Urinary bladder (tissue), 4 donors: ENCODE data around the gene TXNDC17. TPM values are rescaled to one million over a fixed set of nuclear protein-coding genes. Genes with fewer than 3 reads are reported as not detected.
"Not testable (repeated sequence)": the region's sequence is repeated elsewhere in the genome, so short reads cannot be mapped to it uniquely, and the experiment has no call there.

Experiments used
- DNase-seq: peaks from one replicate; pipeline ENCODE4 v3.0.0-alpha.2; 2015; ENCODE audit errors: extremely low spot score
- H3K27ac ChIP-seq: one replicate; pipeline ENCODE4 v1.5.1; 2013; ENCODE audit warnings: low read depth, mild to moderate bottlenecking, moderate library complexity
- H3K36me3 ChIP-seq: one replicate; pipeline ENCODE4 v1.6.1; 2013; ENCODE audit warnings: mild to moderate bottlenecking, moderate library complexity; ENCODE audit not compliant: insufficient read depth
- H3K4me1 ChIP-seq: one replicate; pipeline ENCODE4 v1.6.1; 2013; ENCODE audit warnings: mild to moderate bottlenecking, moderate library complexity; ENCODE audit not compliant: insufficient read depth
- H3K4me3 ChIP-seq: one replicate; pipeline ENCODE4 v1.5.1; 2013; ENCODE audit warnings: low read depth, low read length
- WGBS: extraction: QIAGEN DNeasy Blood & Tissue Kit; methylation state at CpG from one replicate; pipeline ENCODE4 v1.1.7; 2013; 5-methylcytosine and 5-hydroxymethylcytosine counted together
- polyA plus RNA-seq: library from polyadenylated mRNA; stranded (reverse); fragments of 200-250 nt; gene quantifications from one replicate; pipeline ENCODE4 v1.2.3, GENCODE V29; 2013
- total RNA-seq: library from RNA; depleted of rRNA; stranded (reverse); fragments of >200 nt; gene quantifications from one replicate; pipeline ENCODE4 v1.2.3, GENCODE V29; 2014
- donor health status: healthy with polysubstance abuse.
- donor health status: healthy.

The TXNDC17 gene
- total and polyA plus RNA-seq, 2 donors: 34.0 to 164 TPM

GRCh38 chr17:6660805-6661463 lies 20.1 kb downstream of the TXNDC17 start:
- Histone ChIP-seq H3K4me3 (no peak overlapping the region), H3K4me1 (no peaks in the 10 kb centered on the region), H3K27ac (no peak overlapping the region), H3K36me3 (no peaks in the 10 kb centered on the region)
- WGBS: 43% methylated on average over 11 of the region's 11 CpGs
- no peak for DNase-seq

- Histone ChIP-seq H3K4me1 (no peaks in the 10 kb centered on the region), H3K4me3 (no peak overlapping the region), H3K27ac (no peak overlapping the region), H3K36me3 (no peaks in the 10 kb centered on the region)
- DNase-seq: no peak
- 69% methylated on average over 2 of the region's 2 CpGs for whole genome bisulfite sequencing
Observed at GRCh38 chr17:6661464-6661848, 20.6 kb downstream of the TXNDC17 start.

- 93% methylated on average over 14 of the region's 14 CpGs for WGBS
- not testable (repeated sequence) for H3K27ac ChIP-seq, H3K36me3 ChIP-seq, H3K4me1 ChIP-seq, H3K4me3 ChIP-seq, DNase-seq
Observed at GRCh38 chr17:6663200-6663599, 22.3 kb downstream of the TXNDC17 start.

GRCh38 chr17:6666077-6666521 lies 25.2 kb downstream of the TXNDC17 start:
- Histone ChIP-seq H3K36me3 (no peaks in the 10 kb centered on the region), H3K27ac (no peak overlapping the region), H3K4me3 (no peak overlapping the region), H3K4me1 (no peaks in the 10 kb centered on the region)
- DNase-seq: no peak
- 15% methylated on average over 9 of the region's 9 CpGs for WGBS

- Histone ChIP-seq H3K4me1 (no peaks in the 10 kb centered on the region), H3K36me3 (no peaks in the 10 kb centered on the region), H3K27ac (no peak overlapping the region), H3K4me3 (no peak overlapping the region)
- 91% methylated on average over 6 of the region's 6 CpGs for WGBS
- DNase-seq: no peak
Observed at GRCh38 chr17:6666557-6666956, 25.7 kb downstream of the TXNDC17 start.

GRCh38 chr17:6667516-6667915 lies 26.7 kb downstream of the TXNDC17 start:
- DNase-seq: no peak
- Histone ChIP-seq H3K36me3 (no peaks in the 10 kb centered on the region), H3K4me3 (no peak overlapping the region), H3K27ac (no peak overlapping the region), H3K4me1 (no peaks in the 10 kb centered on the region)
- 64% methylated on average over 6 of the region's 6 CpGs for WGBS

DNA sequence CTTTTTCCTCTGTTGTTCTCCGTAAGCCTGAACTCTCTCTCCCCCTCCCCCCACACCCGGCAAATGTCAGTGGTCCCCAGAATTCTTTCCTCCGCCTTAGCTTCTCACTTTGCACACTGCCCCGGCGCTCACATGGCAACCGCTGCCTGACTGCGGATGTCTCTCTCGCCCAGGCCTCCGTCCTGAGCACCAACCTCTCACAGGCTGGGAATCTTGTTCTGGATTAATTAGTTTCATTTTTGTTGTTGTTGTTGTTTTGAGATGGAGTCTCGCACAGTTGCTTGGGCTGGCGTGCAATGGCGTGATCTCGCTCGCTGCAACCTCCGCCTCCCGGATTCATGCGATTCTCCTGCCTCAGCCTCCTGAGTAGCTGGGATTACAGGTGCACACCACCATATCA lies 27.4 kb downstream of the TXNDC17 start:
- H3K4me3 ChIP-seq: no peak overlapping the region
- H3K4me1 ChIP-seq: no peaks in the 10 kb centered on the region
- DNase-seq: no peak
- no peaks in the 10 kb centered on the region for H3K36me3 ChIP-seq
- H3K27ac ChIP-seq: no peak overlapping the region
- 78% methylated on average over 17 of the region's 17 CpGs for WGBS

DNA sequence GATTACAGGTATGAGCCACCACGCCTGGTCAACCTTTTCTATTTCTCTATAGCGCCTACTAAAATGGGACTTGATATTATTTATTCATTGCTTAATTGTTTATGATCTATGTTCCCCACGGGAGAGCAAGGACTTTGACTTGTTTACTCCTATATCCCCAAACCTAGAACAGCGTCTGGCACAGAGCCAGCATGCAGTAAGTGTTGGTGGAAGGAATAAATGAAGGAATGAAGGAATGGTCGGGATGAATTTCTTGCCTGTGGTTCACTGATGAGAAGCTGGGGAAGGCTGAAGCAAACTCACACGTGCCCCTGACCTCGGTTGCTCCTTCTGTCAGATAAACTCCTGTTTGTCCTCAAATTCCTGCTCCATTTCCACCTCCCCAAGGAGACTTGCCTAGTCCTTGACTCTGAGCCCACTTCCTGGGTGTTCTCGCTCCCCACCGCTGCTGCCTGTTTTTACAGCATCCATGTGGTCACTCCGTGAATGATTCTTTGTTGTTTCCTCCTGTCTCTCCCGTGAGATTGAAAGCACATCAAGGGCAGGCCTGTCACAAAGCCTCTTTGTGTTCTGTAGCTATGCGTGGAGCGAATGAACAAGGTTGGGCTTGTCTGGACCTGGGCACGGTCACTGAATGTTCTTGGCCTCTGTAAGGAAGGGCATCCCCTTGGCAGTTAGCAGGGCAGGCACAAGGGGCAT lies 28.0 kb downstream of the TXNDC17 start:
- DNase-seq: no peak
- Histone ChIP-seq H3K27ac (no peak overlapping the region), H3K4me3 (no peak overlapping the region), H3K4me1 (no peaks in the 10 kb centered on the region), H3K36me3 (no peaks in the 10 kb centered on the region)
- WGBS: 69% methylated on average over 14 of the region's 14 CpGs

DNA sequence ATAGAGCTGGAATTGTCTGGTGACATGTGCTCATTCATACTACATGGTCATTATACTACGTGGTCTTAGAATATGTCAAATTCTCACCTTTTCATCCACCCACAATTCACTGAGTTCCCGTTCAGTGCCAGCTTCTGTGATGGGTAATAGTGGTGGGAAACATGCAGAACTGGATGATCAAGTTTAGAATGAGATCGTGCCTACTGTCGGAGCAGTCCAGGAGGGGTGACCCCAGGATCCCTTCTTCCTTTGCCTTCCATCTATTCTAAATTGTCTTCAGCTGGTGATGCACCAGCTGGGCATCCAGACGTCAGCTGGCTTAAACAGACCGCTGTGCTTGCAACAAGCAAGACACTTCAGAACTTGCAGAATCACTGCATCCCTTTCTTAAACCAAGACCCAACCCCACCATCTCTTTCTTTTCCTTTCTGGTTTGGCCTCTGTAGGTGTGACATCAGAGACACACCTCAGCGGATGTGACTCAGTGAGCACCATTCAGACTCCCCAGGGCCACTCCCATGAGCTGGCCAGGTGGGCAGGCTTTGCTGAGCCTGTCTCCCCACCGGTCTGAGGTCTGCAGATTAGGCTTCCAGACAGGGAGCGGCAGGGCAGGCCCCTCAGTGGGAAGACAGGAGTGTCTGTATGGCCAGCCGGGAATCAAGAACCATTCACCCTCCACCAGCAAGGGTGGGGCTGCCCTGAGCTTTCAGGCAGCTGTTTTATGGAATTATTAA lies 28.8 kb downstream of the TXNDC17 start:
- no peaks in the 10 kb centered on the region for H3K4me1 ChIP-seq
- H3K27ac ChIP-seq: no peak overlapping the region
- 75% methylated on average over 10 of the region's 10 CpGs for WGBS
- H3K4me3 ChIP-seq: no peak overlapping the region
- no peak for DNase-seq
- no peaks in the 10 kb centered on the region for H3K36me3 ChIP-seq

GRCh38 chr17:6670571-6670970 lies 29.7 kb downstream of the TXNDC17 start:
- WGBS: 90% methylated on average over 8 of the region's 8 CpGs
- H3K27ac ChIP-seq: no peak overlapping the region
- no peaks in the 10 kb centered on the region for H3K36me3 ChIP-seq

DNA sequence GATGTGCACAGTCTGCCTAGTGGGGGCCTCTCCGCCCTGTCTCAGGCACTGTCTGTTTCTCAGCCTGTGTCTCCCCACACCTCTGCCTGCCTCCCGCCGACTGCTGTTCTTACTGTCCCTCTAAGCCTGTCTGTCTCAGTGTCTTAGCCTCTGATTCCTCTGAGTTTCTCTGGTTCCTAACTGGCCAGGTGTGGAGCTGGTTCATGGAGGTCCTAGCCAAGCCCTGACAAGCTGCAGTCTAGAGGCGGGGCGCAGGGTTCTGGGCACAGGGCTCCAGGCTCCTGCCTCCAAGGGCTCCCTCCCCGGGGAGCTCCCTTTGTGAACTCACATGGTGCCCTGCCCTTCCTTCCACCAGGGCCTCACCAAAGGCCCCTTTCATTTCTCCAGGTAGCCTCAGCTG lies 30.1 kb downstream of the TXNDC17 start:
- 81% methylated on average over 6 of the region's 6 CpGs for WGBS
- Histone ChIP-seq H3K36me3 (no peaks in the 10 kb centered on the region), H3K4me1 (no peaks in the 10 kb centered on the region), H3K4me3 (no peak overlapping the region), H3K27ac (no peak overlapping the region)
- no peak for DNase-seq

More at GRCh38 chr17:6670571-6670970, 29.7 kb downstream of the TXNDC17 start:
- H3K4me1 ChIP-seq: no peaks in the 10 kb centered on the region
- no peak for DNase-seq
- H3K4me3 ChIP-seq: no peak overlapping the region

DNA sequence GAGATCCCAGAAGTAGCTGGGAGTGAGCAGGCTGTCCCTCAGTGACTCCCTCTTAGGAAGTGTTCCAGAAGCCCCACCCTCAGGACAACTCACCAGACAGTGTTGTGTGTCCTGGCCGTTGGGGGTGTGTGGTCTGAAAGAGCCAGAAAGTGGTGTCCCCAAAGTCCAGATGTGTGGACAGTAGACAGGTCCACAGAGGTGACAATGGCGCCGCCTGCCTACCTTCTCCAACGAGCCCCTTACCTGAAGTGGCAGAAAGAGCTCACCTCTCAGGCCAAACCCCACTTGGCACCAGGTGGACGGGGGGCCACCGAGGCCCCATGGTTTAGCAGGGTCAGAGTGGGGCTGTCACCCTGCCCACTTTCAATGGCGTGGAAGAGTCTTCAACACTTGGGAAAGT lies 30.6 kb downstream of the TXNDC17 start:
- no peaks in the 10 kb centered on the region for H3K36me3 ChIP-seq
- WGBS: 80% methylated on average over 7 of the region's 7 CpGs
- no peak overlapping the region for H3K4me3 ChIP-seq
- H3K4me1 ChIP-seq: no peaks in the 10 kb centered on the region
- DNase-seq: no peak
- no peak overlapping the region for H3K27ac ChIP-seq

DNA sequence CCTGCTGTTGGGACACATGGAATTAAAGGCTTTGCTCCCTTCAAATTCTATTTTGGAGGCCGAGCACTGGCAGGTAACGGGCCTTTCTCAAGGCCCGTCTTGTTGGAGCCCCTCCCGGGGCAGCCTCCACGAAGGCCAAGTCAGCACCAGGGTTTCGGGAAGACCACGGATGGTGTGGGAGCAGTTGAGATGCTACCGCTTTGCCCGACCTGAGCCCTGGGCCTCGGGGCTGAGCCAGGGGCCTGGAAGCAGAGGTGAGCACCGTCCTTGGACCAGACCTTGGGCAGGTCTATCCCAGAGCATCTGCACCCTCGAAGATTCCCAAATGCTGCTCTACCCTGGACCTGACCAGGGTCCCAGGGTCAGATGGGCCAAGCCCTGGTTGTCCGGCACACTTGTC lies 33.7 kb downstream of the TXNDC17 start:
- 93% methylated on average over 13 of the region's 13 CpGs for WGBS

More for the DNA sequence above, 33.7 kb downstream of the TXNDC17 start:
- H3K27ac ChIP-seq: no peak overlapping the region
- no peaks in the 10 kb centered on the region for H3K4me1 ChIP-seq
- DNase-seq: no peak
- H3K36me3 ChIP-seq: no peaks in the 10 kb centered on the region
- no peak overlapping the region for H3K4me3 ChIP-seq
